GM12878 (cell line): ENCODE results near the gene GNA15. TPM values are rescaled to one million over a fixed set of nuclear protein-coding genes. Genes with fewer than 3 reads are reported as not detected.

ENCODE experiments used
- ATAC-seq: fragments of 200-7000 bp; cut with Tn5 transposase; 3 replicates; pipeline ENCODE4 v1.9.1; 2020; ENCODE audit warnings: mild to moderate bottlenecking, moderate library complexity
- BruUV-seq: library from RNA; stranded (reverse); fragments of 400-500 nt; replicated peaks from 2 replicates; lab custom pipeline; 2021; lab: Mats Ljungman, UMichigan
- CTCF ChIA-PET: fragments of 300-600 bp; sonication (Branson Sonifier 250); formaldehyde crosslinking; extraction: SDS; loops from one replicate; lab custom pipeline; 2021; ENCODE audit warnings: inconsistent platforms; lab: Yijun Ruan, JAX
- POLR2A ChIA-PET: fragments of 350-600 bp; formaldehyde crosslinking; extraction: SDS; loops from one replicate; lab custom pipeline; 2021; ENCODE audit warnings: inconsistent platforms; lab: Charles Lee
- RAD21 ChIA-PET: fragments of 300-600 bp; sonication (Branson Sonifier 250); formaldehyde crosslinking; loops from one replicate; lab custom pipeline; 2023; ENCODE audit warnings: antibody characterized with exemption; ENCODE audit not compliant: unreplicated experiment; lab: Charles Lee
- SMC1A ChIA-PET: fragments of 300-600 bp; sonication (Branson Sonifier 250); formaldehyde crosslinking; loops from one replicate; lab custom pipeline; 2023; ENCODE audit not compliant: unreplicated experiment, uncharacterized antibody; lab: Charles Lee
- DNase-seq: peaks from one replicate; pipeline ENCODE4 v3.0.0-alpha.2; 2011; ENCODE audit warnings: low read depth, low spot score
- FAIRE-seq: peaks from 3 replicates; lab custom pipeline; 2011; peaks lifted over from hg19 to GRCh38; lab: Jason Lieb, UNC
- H2AFZ ChIP-seq: 2 replicates; pipeline ENCODE4 v1.6.0; 2011; ENCODE audit warnings: low read depth, low read length, control low read depth; ENCODE audit not compliant: control insufficient read depth
- H3K27ac ChIP-seq: 2 replicates; pipeline ENCODE4 v1.5.1; 2011; ENCODE audit warnings: control low read depth; ENCODE audit not compliant: control insufficient read depth, insufficient read depth
- H3K27me3 ChIP-seq, 2 experiments: replicated peaks in 1 of 2; 2 replicates each; pipeline versions ENCODE4 v1.6.0 to v1.6.1; 2011; ENCODE audit warnings: low read length in 1 of 2; ENCODE audit not compliant: control insufficient read depth in 2 of 2, insufficient read depth in 2 of 2
- H3K36me3 ChIP-seq, 2 experiments: 2 replicates each; pipeline ENCODE4 v1.5.1; 2011; ENCODE audit warnings: low read length in 1 of 2; ENCODE audit not compliant: control insufficient read depth in 2 of 2, insufficient read depth in 2 of 2
- H3K4me1 ChIP-seq: 2 replicates; pipeline ENCODE4 v1.6.1; 2011; ENCODE audit warnings: mild to moderate bottlenecking, low read length, moderate library complexity, mixed read lengths; ENCODE audit not compliant: control insufficient read depth, insufficient read depth
- H3K4me2 ChIP-seq: 2 replicates; pipeline ENCODE4 v1.6.0; 2011; ENCODE audit warnings: control low read depth; ENCODE audit not compliant: control insufficient read depth, insufficient read depth
- H3K4me3 ChIP-seq: fragments of 200-600 bp; sonication (generic); 2 replicates; pipeline ENCODE4 v1.5.1; 2016
- H3K79me2 ChIP-seq: 2 replicates; pipeline ENCODE4 v1.6.0; 2011; ENCODE audit warnings: low read length; ENCODE audit not compliant: control insufficient read depth, insufficient read depth
- H3K9ac ChIP-seq: 2 replicates; pipeline ENCODE4 v1.8.0; 2011; ENCODE audit warnings: low read length, control low read depth, mixed read lengths; ENCODE audit not compliant: control insufficient read depth, insufficient read depth
- H3K9me3 ChIP-seq: replicated peaks from 3 replicates; pipeline ENCODE4 v1.5.1; 2011; ENCODE audit warnings: mild to moderate bottlenecking, low read length; ENCODE audit not compliant: control insufficient read depth, insufficient read depth
- H4K20me1 ChIP-seq: 2 replicates; pipeline ENCODE4 v1.6.0; 2011; ENCODE audit not compliant: control insufficient read depth, insufficient read depth
- EP300 ChIP-seq, 2 experiments: fragments of 150-350 bp in 1 of 2; IDR thresholded peaks; 2 replicates each; pipeline ENCODE4 v1.6.1; 2011 to 2012; ENCODE audit warnings: low read depth in 2 of 2, low read length in 2 of 2, borderline replicate concordance in 1 of 2, improper control_type of control experiment in 1 of 2, inconsistent platforms in 1 of 2; ENCODE audit not compliant: control insufficient read depth in 1 of 2
- EZH2 ChIP-seq: IDR thresholded peaks from 2 replicates; pipeline ENCODE4 v1.6.1; 2012; ENCODE audit warnings: low read depth, mild to moderate bottlenecking, control low read depth, inconsistent platforms, low read length, borderline replicate concordance; ENCODE audit not compliant: control insufficient read depth
- IRF4 ChIP-seq: IDR thresholded peaks from 2 replicates; pipeline ENCODE4 v1.6.1; 2011; ENCODE audit warnings: low read depth, low read length
- KLF5 ChIP-seq: fragments of 450-650 bp; IDR thresholded peaks from 2 replicates; pipeline ENCODE4 v1.6.1; 2014; ENCODE audit warnings: mild to moderate bottlenecking; ENCODE audit not compliant: partially characterized antibody
- NR2C1 ChIP-seq: fragments of 450-650 bp; IDR thresholded peaks from 2 replicates; pipeline ENCODE4 v1.6.1; 2017; ENCODE audit warnings: antibody characterized with exemption, mild to moderate bottlenecking, moderate library complexity
- POLR2AphosphoS5 ChIP-seq: IDR thresholded peaks from 2 replicates; pipeline ENCODE4 v1.6.1; 2011; ENCODE audit warnings: mild to moderate bottlenecking, low read length, inconsistent platforms
- POU2F2 ChIP-seq: IDR thresholded peaks from 3 replicates; pipeline ENCODE4 v1.6.1; 2011; ENCODE audit warnings: low read depth, mild to moderate bottlenecking, low read length, borderline replicate concordance
- RCOR1 ChIP-seq: conservative IDR thresholded peaks from 2 replicates; pipeline ENCODE4 v1.6.1; 2012; ENCODE audit warnings: low read depth, low read length, improper control_type of control experiment
- SMAD1 ChIP-seq: fragments of 450-650 bp; IDR thresholded peaks from 2 replicates; pipeline ENCODE4 v1.6.1; 2018; ENCODE audit warnings: mild to moderate bottlenecking, low read depth; ENCODE audit not compliant: partially characterized antibody
- SMAD5 ChIP-seq: IDR thresholded peaks from 2 replicates; pipeline ENCODE4 v1.6.1; 2016; ENCODE audit warnings: antibody characterized with exemption, low read depth
- SPI1 ChIP-seq: IDR thresholded peaks from 2 replicates; pipeline ENCODE4 v1.6.1; 2011; ENCODE audit warnings: low read depth, mild to moderate bottlenecking, low read length, moderate library complexity, borderline replicate concordance; ENCODE audit not compliant: insufficient read depth
- SRF ChIP-seq, 2 experiments: IDR thresholded peaks; 2 replicates each; pipeline ENCODE4 v1.6.1; 2011; ENCODE audit warnings: low read depth in 2 of 2, low read length in 2 of 2, mild to moderate bottlenecking in 1 of 2, moderate library complexity in 1 of 2
- SUPT20H ChIP-seq: IDR thresholded peaks from 2 replicates; pipeline ENCODE4 v1.6.1; 2011; ENCODE audit warnings: low read depth, mild to moderate bottlenecking, low read length, moderate library complexity, borderline replicate concordance; ENCODE audit not compliant: control insufficient read depth
- TBL1XR1 ChIP-seq: IDR thresholded peaks from 2 replicates; pipeline ENCODE4 v1.6.1; 2012; ENCODE audit warnings: low read depth, low read length, improper control_type of control experiment
- TCF3 ChIP-seq: IDR thresholded peaks from 2 replicates; pipeline ENCODE4 v1.6.1; 2012; ENCODE audit warnings: low read depth, mild to moderate bottlenecking, low read length, borderline replicate concordance; ENCODE audit not compliant: insufficient read depth
- ZBED1 ChIP-seq: IDR thresholded peaks from 2 replicates; pipeline ENCODE4 v1.6.1; 2016; ENCODE audit warnings: borderline replicate concordance
- WGBS: methylation state at CpG from one replicate; pipeline ENCODE4 v1.1.6; 2016; ENCODE audit warnings: low lambda C conversion rate; ENCODE audit not compliant: insufficient replicate concordance, insufficient coverage; ENCODE audit errors: missing lambda C conversion rate; 5-methylcytosine and 5-hydroxymethylcytosine counted together
- in situ Hi-C: fragments of 300-500 bp; cut with MboI; formaldehyde crosslinking; loops from 9 replicates; pipeline ENCODE4 v1.14.3; 2018; ENCODE audit warnings: mixed read lengths
- intact Hi-C: fragments of 100-400 bp; cut with micrococcal nuclease; formaldehyde crosslinking; loops from one replicate; pipeline ENCODE4 v1.14.2; 2022; ENCODE audit not compliant: unreplicated experiment
- polyA plus RNA-seq, 11 experiments: library from polyadenylated mRNA; depleted of rRNA in 4 of 11; unstranded in 6 of 11; stranded (reverse) in 5 of 11; fragments of >200 nt; fragmentation: Nextera tagmentation in 4 of 11; fragmentation: Illumina TruSeq in 1 of 11; extraction: Ambion mirVana in 4 of 11; extraction: Trizol in 1 of 11; gene quantifications; 1 replicate in 1 of 11; 2 replicates in 10 of 11; pipeline versions ENCODE4 v1.2.1 to v1.2.3, GENCODE V29; 2011 to 2016; ENCODE audit warnings: inconsistent platforms in 2 of 11, missing spikeins in 2 of 11, low read depth in 1 of 11
- total RNA-seq, 4 experiments: library from RNA; depleted of rRNA in 3 of 4; stranded (reverse); fragments of >200 nt in 3 of 4; fragmentation: Illumina TruSeq in 1 of 4; extraction: Trizol in 1 of 4; gene quantifications; 2 replicates each; pipeline versions ENCODE4 v1.2.1 to v1.2.3, GENCODE V29; 2013 to 2021
- TF ChIP-seq, protein P1 (sequence below): IDR thresholded peaks from 2 replicates; pipeline ENCODE4 v1.6.1; 2011; ENCODE audit warnings: borderline replicate concordance, low read depth, mild to moderate bottlenecking, moderate library complexity, low read length; ENCODE audit not compliant: insufficient read depth, poor library complexity, severe bottlenecking
- TF ChIP-seq, protein P2 (sequence below): IDR thresholded peaks from 2 replicates; pipeline ENCODE4 v1.6.1; 2012; ENCODE audit warnings: mild to moderate bottlenecking, low read depth, low read length

Gene GNA15
- total and polyA plus RNA-seq, 10 of the 15 experiments (the other 5 are each of a cell fraction or from before 2014, with no cell fraction given), result 0.42 to 18.0 (median 9.4) TPM

DNA sequence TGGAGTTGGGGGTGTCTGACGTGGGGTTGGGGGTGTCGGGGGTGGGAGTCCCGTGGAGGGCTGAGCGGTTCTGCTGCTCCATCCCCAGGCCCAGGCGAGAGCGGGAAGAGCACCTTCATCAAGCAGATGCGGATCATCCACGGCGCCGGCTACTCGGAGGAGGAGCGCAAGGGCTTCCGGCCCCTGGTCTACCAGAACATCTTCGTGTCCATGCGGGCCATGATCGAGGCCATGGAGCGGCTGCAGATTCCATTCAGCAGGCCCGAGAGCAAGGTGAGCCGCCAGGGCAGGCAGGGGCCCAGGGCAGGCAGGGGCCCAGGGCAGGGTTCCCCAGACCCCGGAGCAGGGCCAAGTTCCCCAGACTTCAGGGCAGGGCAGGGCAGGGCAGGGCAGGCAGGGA is 12.7 kb downstream of the GNA15 start:
- BruUV-seq, result no TSS peak
- Histone ChIP-seq H3K4me3 (no peak overlapping the region), H3K9ac (no peak overlapping the region), H3K27ac (no peak overlapping the region), H3K9me3 (no peaks in the 10 kb centered on the region; the same call in 2 of the 3 replicates), H3K4me1 (peaks cover 12% of the 10 kb centered on the region), H3K27me3 (no peaks in the 10 kb centered on the region), H4K20me1 (no peaks in the 10 kb centered on the region), H2AFZ (no peak overlapping the region), H3K4me2 (no peak overlapping the region), H3K79me2 (peaks cover 3% of the 10 kb centered on the region; the same call in 1 of the 2 replicates), H3K36me3 (no peaks in the 10 kb centered on the region; a peak in 2 of 4 replicates)
- TF ChIP-seq NR2C1 (no peak), POU2F2 (no peak), SMAD5 (no peak), ZBED1 (no peak), SUPT20H (no peak), IRF4 (no peak), TBL1XR1 (no peak), SRF (IDR thresholded peaks at IDR 0.05; ENCODE audit: low read depth in 2 of 2, low read length in 2 of 2) (no peak), POLR2AphosphoS5 (no peak), SMAD1 (no peak), SPI1 (no peak), EZH2 (no peak), RCOR1 (no peak), TCF3 (no peak), KLF5 (no peak), EP300 (IDR thresholded peaks at IDR 0.05; ENCODE audit: borderline replicate concordance in 1 of 2, control insufficient read depth in 1 of 2, low read depth in 2 of 2, low read length in 2 of 2) (no peak)
- TF ChIP-seq, protein P1, sequence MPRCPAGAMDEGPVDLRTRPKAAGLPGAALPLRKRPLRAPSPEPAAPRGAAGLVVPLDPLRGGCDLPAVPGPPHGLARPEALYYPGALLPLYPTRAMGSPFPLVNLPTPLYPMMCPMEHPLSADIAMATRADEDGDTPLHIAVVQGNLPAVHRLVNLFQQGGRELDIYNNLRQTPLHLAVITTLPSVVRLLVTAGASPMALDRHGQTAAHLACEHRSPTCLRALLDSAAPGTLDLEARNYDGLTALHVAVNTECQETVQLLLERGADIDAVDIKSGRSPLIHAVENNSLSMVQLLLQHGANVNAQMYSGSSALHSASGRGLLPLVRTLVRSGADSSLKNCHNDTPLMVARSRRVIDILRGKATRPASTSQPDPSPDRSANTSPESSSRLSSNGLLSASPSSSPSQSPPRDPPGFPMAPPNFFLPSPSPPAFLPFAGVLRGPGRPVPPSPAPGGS, result no peak
- TF ChIP-seq, protein P2, sequence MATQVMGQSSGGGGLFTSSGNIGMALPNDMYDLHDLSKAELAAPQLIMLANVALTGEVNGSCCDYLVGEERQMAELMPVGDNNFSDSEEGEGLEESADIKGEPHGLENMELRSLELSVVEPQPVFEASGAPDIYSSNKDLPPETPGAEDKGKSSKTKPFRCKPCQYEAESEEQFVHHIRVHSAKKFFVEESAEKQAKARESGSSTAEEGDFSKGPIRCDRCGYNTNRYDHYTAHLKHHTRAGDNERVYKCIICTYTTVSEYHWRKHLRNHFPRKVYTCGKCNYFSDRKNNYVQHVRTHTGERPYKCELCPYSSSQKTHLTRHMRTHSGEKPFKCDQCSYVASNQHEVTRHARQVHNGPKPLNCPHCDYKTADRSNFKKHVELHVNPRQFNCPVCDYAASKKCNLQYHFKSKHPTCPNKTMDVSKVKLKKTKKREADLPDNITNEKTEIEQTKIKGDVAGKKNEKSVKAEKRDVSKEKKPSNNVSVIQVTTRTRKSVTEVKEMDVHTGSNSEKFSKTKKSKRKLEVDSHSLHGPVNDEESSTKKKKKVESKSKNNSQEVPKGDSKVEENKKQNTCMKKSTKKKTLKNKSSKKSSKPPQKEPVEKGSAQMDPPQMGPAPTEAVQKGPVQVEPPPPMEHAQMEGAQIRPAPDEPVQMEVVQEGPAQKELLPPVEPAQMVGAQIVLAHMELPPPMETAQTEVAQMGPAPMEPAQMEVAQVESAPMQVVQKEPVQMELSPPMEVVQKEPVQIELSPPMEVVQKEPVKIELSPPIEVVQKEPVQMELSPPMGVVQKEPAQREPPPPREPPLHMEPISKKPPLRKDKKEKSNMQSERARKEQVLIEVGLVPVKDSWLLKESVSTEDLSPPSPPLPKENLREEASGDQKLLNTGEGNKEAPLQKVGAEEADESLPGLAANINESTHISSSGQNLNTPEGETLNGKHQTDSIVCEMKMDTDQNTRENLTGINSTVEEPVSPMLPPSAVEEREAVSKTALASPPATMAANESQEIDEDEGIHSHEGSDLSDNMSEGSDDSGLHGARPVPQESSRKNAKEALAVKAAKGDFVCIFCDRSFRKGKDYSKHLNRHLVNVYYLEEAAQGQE, result no peak
- ChIA-PET RAD21 (no interaction called here), POLR2A (no interaction called here), SMC1A (no interaction called here), CTCF (no interaction called here)
- intact Hi-C loops, result no loop called here
- DNase-seq (no peak), ATAC-seq (no peak), FAIRE-seq (no peak)
- in situ Hi-C loops, result no loop called here
- WGBS, result 87% methylated on average over 20 of the region's 20 CpGs
